Heart left ventricle (tissue), 16 donors: ENCODE data around the gene VMP1. TPM values are rescaled to one million over a fixed set of nuclear protein-coding genes. Genes with fewer than 3 reads are reported as not detected.

Experiments used
- ATAC-seq, 4 donors: fragments of 200-7000 bp; cut with Tn5 transposase; one replicate each; pipeline ENCODE4 v1.9.1; 2020 to 2022; ENCODE audit warnings: moderate library complexity in 4 of 4, mild to moderate bottlenecking in 3 of 4, moderate number of reproducible peaks in 1 of 4
- DNase-seq, 5 donors: peaks; one replicate each; pipeline ENCODE4 v3.0.0-alpha.2; 2020
- H3K27ac ChIP-seq, 12 donors: fragments of 200-600 bp; sonication (generic) in 4 of 12; one replicate each; pipeline versions ENCODE4 v1.5.0 to v1.8.0; 2016 to 2022; ENCODE audit warnings: mild to moderate bottlenecking in 2 of 12
- H3K27me3 ChIP-seq, 9 donors: fragments of 200-600 bp; sonication (generic) in 2 of 9; one replicate each; pipeline versions ENCODE4 v1.5.1 to v1.8.0; 2016 to 2022; ENCODE audit warnings: mild to moderate bottlenecking in 3 of 9
- H3K36me3 ChIP-seq, 9 donors: fragments of 200-600 bp; sonication (generic) in 2 of 9; one replicate each; pipeline versions ENCODE4 v1.5.0 to v1.8.0; 2018 to 2022; ENCODE audit warnings: mild to moderate bottlenecking in 2 of 9
- H3K4me1 ChIP-seq, 12 donors: fragments of 200-600 bp; sonication (generic) in 4 of 12; one replicate each; pipeline versions ENCODE4 v1.5.0 to v1.8.0; 2016 to 2022; ENCODE audit warnings: mild to moderate bottlenecking in 3 of 12
- H3K4me3 ChIP-seq, 12 donors: fragments of 200-600 bp; sonication (generic) in 4 of 12; one replicate each; pipeline versions ENCODE4 v1.5.0 to v1.8.0; 2017 to 2022; ENCODE audit warnings: mild to moderate bottlenecking in 9 of 12, moderate library complexity in 4 of 12
- H3K9me3 ChIP-seq, 12 donors: fragments of 200-600 bp; sonication (generic) in 4 of 12; one replicate each; pipeline versions ENCODE4 v1.5.0 to v1.8.0; 2016 to 2022; ENCODE audit warnings: mild to moderate bottlenecking in 1 of 12
- POLR2A ChIP-seq, 2 donors: fragments of 450-650 bp; IDR thresholded peaks; one replicate each; pipeline ENCODE4 v1.6.1; 2017; ENCODE audit warnings: antibody characterized with exemption in 2 of 2, mild to moderate bottlenecking in 2 of 2, moderate library complexity in 2 of 2
- WGBS, 4 donors: extraction: QIAGEN DNeasy Blood & Tissue Kit in 2 of 4; methylation state at CpG; one replicate each; pipeline versions ENCODE4 v1.1.5 to v1.1.7; 2013 to 2018; 5-methylcytosine and 5-hydroxymethylcytosine counted together
- intact Hi-C, 10 donors: fragments of 100-400 bp; cut with DNase I; formaldehyde crosslinking; loops; one replicate each; pipeline versions ENCODE4 v1.11.1 to v1.14.2; 2022
- polyA plus RNA-seq, 2 donors: library from polyadenylated mRNA; stranded (reverse); fragments of 200-250 nt; gene quantifications; one replicate each; pipeline ENCODE4 v1.2.3, GENCODE V29; 2013
- total RNA-seq, 9 donors: library from RNA; depleted of rRNA in 2 of 9; stranded (reverse); fragments of >200 nt in 2 of 9; fragmentation: NEBNext Ultra II Directional in 3 of 9; extraction: Animal tissue kit (Norgen Biotek cat#: 25700) in 3 of 9; gene quantifications; one replicate each; pipeline versions ENCODE4 v1.1.0 to v1.2.4, GENCODE V29; 2016 to 2023
- TF ChIP-seq, protein P1 (sequence below), 12 donors: fragments of 200-600 bp; sonication (generic) in 4 of 12; IDR thresholded peaks; one replicate each; pipeline versions ENCODE4 v1.5.0 to v1.8.0; 2018 to 2022; ENCODE audit warnings: antibody characterized with exemption in 12 of 12, mild to moderate bottlenecking in 5 of 12
- donor health status: ischemic (EF 13 %, LVEDD 7.1; RV severe dilation, severe dysfunction).
- donor health status: healthy with polysubstance abuse.
- donor health status: DM: no; HTN: yes; CAD: no.
- donor health status: DM: no; HTN: no; CAD: no.
- donor health status: ischemic (EF 25% LVEDD 6.9; RV normal size, moderate dysfunction).
- donor health status: ischemic (EF 25% LVEDD 5.7; RV mildly dilated, moderate dysfunction).
- donor health status: healthy.
- donor health status: DM: yes; HTN: yes; CAD: no.
- donor health status: ischemic (EF 35%, LVEDD 5.7; RV mildly dilated, moderate dysfunction).
- donor health status: nonischemic (EF 11% LVEDD 7.7; RV severe dilation, severe dysfunction).
- donor health status: DM: yes; HTN: yes; CAD: no.
- donor health status: PGD.
- donor health status: ischemic (EF 29% LVEDD 5.4; RV normal size, mild dysfunction).
- donor health status: nonischemic (EF 23%, LVEDD 6.1; RV moderate dilation, normal function).

VMP1 gene
- total and polyA plus RNA-seq, 11 donors, result 19.3 to 181 (median 50.1) TPM

- DNase-seq (no peak), ATAC-seq (no peak)
- TF ChIP-seq, protein P1, sequence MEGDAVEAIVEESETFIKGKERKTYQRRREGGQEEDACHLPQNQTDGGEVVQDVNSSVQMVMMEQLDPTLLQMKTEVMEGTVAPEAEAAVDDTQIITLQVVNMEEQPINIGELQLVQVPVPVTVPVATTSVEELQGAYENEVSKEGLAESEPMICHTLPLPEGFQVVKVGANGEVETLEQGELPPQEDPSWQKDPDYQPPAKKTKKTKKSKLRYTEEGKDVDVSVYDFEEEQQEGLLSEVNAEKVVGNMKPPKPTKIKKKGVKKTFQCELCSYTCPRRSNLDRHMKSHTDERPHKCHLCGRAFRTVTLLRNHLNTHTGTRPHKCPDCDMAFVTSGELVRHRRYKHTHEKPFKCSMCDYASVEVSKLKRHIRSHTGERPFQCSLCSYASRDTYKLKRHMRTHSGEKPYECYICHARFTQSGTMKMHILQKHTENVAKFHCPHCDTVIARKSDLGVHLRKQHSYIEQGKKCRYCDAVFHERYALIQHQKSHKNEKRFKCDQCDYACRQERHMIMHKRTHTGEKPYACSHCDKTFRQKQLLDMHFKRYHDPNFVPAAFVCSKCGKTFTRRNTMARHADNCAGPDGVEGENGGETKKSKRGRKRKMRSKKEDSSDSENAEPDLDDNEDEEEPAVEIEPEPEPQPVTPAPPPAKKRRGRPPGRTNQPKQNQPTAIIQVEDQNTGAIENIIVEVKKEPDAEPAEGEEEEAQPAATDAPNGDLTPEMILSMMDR (IDR thresholded peaks at IDR 0.05), result no peak
- TF ChIP-seq POLR2A (IDR thresholded peaks at IDR 0.05), result no peak
- intact Hi-C loops, result loop anchor here in 1 of 10 donors (5.0 kb wide), 1 partner anchor 33 kb away; no protein-coding TSS in a partner anchor
- H3K4me3 ChIP-seq, result no peak overlapping the region
- H3K36me3 ChIP-seq, result peaks cover 1 to 100% (median 98%) of the 10 kb centered on the region in 9 donors
- 80 to 93% (median 87%) methylated on average over 1 of the region's 1 CpG for WGBS, 4 donors
- peaks cover 0 to 52% (median 5%) of the 10 kb centered on the region in 12 donors for H3K4me1 ChIP-seq
- no peaks in the 10 kb centered on the region for H3K9me3 ChIP-seq
- no peaks in the 10 kb centered on the region for H3K27me3 ChIP-seq
- peak overlapping the region in 1 of 12 donors; percentile 72 for H3K27ac ChIP-seq
Measured at GRCh38 chr17:59669411-59669810, 38.0 kb upstream of the VMP1 start.

DNA sequence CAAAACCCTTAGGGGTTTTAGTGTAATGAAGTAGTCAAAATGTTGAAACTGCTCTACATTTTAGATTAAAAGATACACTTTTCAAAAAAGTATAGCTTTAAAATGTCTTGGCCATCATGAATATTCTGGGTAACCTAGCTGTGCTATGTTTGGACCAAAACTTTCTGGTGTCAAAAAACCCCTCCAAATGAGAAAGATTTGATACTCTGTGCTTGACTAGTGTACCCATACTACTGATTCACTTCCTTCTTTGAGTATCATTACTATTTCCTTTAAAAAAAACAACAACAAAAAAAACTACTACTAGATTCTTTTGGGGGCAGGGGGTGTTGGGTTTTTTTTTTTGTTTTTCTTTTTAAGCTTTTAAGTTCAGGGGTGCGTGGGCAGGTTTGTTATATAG is 37.5 kb upstream of the VMP1 start:
- Histone ChIP-seq H3K36me3 (peaks cover 2 to 100% (median 98%) of the 10 kb centered on the region in 9 donors), H3K4me1 (peaks cover 0 to 58% (median 5%) of the 10 kb centered on the region in 12 donors), H3K27me3 (no peaks in the 10 kb centered on the region), H3K9me3 (no peaks in the 10 kb centered on the region), H3K4me3 (no peak overlapping the region), H3K27ac (peak overlapping the region in 1 of 12 donors; percentile 72)
- 96 to 98% (median 96%) methylated on average over 1 of the region's 1 CpG for WGBS, 4 donors
- DNase-seq, result no peak
- ATAC-seq, result no peak
- intact Hi-C loops, result loop anchor here in 1 of 10 donors (5.0 kb wide), 1 partner anchor 32 kb away; no protein-coding TSS in a partner anchor
- TF ChIP-seq, protein P1 (IDR thresholded peaks at IDR 0.05), result no peak
- no peak for TF ChIP-seq POLR2A (IDR thresholded peaks at IDR 0.05)

GRCh38 chr17:59671386-59671785 is 36.1 kb upstream of the VMP1 start:
- no peak for TF ChIP-seq POLR2A (IDR thresholded peaks at IDR 0.05)
- Histone ChIP-seq H3K36me3 (peaks cover 2 to 100% (median 98%) of the 10 kb centered on the region in 9 donors), H3K27ac (peak overlapping the region in 2 of 12 donors; percentile 0 to 5), H3K4me3 (no peak overlapping the region), H3K4me1 (peaks cover 0 to 60% (median 5%) of the 10 kb centered on the region in 12 donors), H3K27me3 (no peaks in the 10 kb centered on the region), H3K9me3 (no peaks in the 10 kb centered on the region)
- ATAC-seq, result peak in 1 of 4 donors; percentile 18
- 67 to 88% (median 76%) methylated on average over 1 of the region's 1 CpG for WGBS, 4 donors
- intact Hi-C loops, result no loop called here
- DNase-seq, result no peak

DNA sequence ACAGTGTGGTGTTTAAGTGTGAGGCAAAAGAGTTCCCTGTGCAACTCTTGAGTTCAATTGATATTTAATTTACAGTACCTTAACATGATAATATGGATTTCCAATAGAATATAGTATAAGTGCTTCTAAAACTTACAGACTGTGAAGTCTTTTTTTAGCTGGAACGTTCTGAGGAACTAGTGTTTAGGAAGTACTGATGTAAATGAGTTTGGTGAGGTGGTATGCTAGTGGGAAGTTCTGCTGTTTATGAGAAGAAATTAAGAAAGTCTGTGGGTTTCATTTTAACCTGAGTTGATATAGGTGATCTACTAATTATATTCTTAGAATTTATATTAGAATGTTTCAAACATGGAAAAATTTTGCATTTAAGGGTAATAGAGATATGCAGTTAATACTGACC is 32.2 kb upstream of the VMP1 start:
- DNase-seq (no peak), ATAC-seq (no peak)
- Histone ChIP-seq H3K9me3 (no peaks in the 10 kb centered on the region), H3K27me3 (no peaks in the 10 kb centered on the region), H3K4me1 (peaks cover 0 to 24% (median 0%) of the 10 kb centered on the region in 12 donors), H3K36me3 (peaks cover 2 to 100% (median 98%) of the 10 kb centered on the region in 9 donors), H3K4me3 (no peak overlapping the region), H3K27ac (no peak overlapping the region)
- WGBS, 4 donors, result 48 to 71% (median 58%) methylated on average over 1 of the region's 1 CpG
- intact Hi-C loops, result loop anchor here in 1 of 10 donors (5.0 kb wide), 1 partner anchor 73 kb away; no protein-coding TSS in a partner anchor
- TF ChIP-seq, protein P1 (IDR thresholded peaks at IDR 0.05), result no peak
- TF ChIP-seq POLR2A (IDR thresholded peaks at IDR 0.05), result no peak
